Ishikawa (cell line): Measurements from ENCODE around the gene CYTH4.

ENCODE experiments used
- CREB1 ChIP-seq: IDR thresholded peaks from 2 replicates; pipeline ENCODE4 v1.6.1; 2012; ENCODE audit warnings: low read depth
- TEAD4 ChIP-seq: IDR thresholded peaks from 2 replicates; pipeline ENCODE4 v1.6.1; 2012
- YY1 ChIP-seq: IDR thresholded peaks from 2 replicates; pipeline ENCODE4 v1.6.1; 2012; ENCODE audit warnings: low read depth
- TF ChIP-seq, protein P1 (sequence below): IDR thresholded peaks from 2 replicates; pipeline ENCODE4 v1.6.1; 2012; ENCODE audit warnings: low read depth, mild to moderate bottlenecking

DNA sequence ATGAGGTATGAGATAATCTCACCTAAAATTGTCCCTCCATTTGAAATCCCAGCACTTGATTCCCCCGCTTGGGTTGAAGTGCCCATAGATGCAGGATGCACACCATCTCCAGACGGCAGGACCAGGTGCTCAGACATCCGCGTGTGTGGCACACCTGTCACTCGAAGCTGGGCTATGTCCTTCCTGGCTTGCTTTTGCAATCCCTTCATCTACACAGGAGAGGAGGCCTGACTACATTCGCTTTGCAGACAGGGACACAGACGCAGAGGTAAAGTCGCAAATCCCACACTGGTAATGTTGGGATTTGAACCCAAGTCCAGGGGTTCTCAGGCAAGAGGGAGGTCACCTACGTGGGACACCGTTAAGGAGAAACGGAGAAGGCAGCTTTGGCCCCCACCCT, 7.2 kb upstream of the CYTH4 start:
- TF ChIP-seq YY1 (no peak), CREB1 (no peak), TEAD4 (no peak)
- TF ChIP-seq, protein P1, sequence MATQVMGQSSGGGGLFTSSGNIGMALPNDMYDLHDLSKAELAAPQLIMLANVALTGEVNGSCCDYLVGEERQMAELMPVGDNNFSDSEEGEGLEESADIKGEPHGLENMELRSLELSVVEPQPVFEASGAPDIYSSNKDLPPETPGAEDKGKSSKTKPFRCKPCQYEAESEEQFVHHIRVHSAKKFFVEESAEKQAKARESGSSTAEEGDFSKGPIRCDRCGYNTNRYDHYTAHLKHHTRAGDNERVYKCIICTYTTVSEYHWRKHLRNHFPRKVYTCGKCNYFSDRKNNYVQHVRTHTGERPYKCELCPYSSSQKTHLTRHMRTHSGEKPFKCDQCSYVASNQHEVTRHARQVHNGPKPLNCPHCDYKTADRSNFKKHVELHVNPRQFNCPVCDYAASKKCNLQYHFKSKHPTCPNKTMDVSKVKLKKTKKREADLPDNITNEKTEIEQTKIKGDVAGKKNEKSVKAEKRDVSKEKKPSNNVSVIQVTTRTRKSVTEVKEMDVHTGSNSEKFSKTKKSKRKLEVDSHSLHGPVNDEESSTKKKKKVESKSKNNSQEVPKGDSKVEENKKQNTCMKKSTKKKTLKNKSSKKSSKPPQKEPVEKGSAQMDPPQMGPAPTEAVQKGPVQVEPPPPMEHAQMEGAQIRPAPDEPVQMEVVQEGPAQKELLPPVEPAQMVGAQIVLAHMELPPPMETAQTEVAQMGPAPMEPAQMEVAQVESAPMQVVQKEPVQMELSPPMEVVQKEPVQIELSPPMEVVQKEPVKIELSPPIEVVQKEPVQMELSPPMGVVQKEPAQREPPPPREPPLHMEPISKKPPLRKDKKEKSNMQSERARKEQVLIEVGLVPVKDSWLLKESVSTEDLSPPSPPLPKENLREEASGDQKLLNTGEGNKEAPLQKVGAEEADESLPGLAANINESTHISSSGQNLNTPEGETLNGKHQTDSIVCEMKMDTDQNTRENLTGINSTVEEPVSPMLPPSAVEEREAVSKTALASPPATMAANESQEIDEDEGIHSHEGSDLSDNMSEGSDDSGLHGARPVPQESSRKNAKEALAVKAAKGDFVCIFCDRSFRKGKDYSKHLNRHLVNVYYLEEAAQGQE = no peak
